DMS53 treated with DMSO at 0.1 percent for 48 hours (cell line): ENCODE results near the gene RCE1.
"Not testable (repeated sequence)": the region's sequence is repeated elsewhere in the genome, so short reads cannot be mapped to it uniquely, and the experiment has no call there.

Experiments
- DNase-seq: peaks from one replicate; lab custom pipeline; 2025; ENCODE audit not compliant: unreplicated experiment; lab: John Stamatoyannopoulos, UW

Gene RCE1

GRCh38 chr11:66842896-66843775, at the start of gene RCE1:
RCE1 (plus strand) TSS chr11:66843441; CDS start chr11:66843456, 15 bp downstream.
- peak; percentile 88 for DNase-seq

- not testable (repeated sequence) for DNase-seq
Measured at GRCh38 chr11:66799815-66800214, 43.4 kb upstream of the RCE1 start.

GRCh38 chr11:66800720-66801428, 42.4 kb upstream of the RCE1 start:
- DNase-seq = no peak

DNA sequence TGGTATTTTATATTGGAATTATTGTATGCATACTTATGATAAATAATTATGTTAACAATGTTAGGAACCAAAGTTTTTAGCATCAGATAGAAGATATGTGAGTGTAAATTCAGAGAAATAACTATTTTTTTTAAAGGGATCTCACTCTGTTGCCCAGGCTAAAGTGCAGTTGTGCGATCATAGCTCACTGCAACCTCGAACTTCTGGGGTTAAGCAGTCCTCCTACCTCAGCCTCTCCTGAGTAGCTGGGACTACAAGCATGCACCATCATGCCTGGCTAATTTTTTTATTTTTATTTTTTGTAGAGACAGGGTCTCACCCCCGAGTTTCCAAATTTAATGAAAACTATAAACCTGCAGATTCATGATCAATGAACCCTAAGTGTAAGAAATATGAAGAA, 33.6 kb upstream of the RCE1 start:
- DNase-seq = no peak

- no peak for DNase-seq
Measured at GRCh38 chr11:66810576-66811185, 32.6 kb upstream of the RCE1 start.

- DNase-seq = no peak
Measured at GRCh38 chr11:66814678-66815077, 28.6 kb upstream of the RCE1 start.

DNA sequence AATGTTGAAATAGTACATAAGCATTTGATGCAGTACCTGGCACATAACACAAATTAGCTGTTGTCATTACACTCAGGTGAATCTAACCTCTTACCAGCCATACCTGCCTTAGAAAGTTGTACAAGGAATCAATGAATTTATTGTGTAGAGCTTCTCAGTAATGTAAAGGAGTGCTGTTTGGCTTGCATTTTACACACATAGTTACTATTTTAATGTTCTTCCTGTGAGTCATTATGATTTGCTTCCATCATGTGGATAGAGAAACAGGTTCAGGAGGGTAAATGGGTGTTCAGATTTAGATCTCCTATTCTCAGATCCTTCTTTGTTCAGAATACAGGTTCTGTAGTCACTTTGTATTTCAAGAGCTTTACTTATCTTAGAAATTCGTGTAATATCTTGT, 27.6 kb upstream of the RCE1 start:
- no peak for DNase-seq

GRCh38 chr11:66818231-66818955, 24.8 kb upstream of the RCE1 start:
- DNase-seq = no peak

DNA sequence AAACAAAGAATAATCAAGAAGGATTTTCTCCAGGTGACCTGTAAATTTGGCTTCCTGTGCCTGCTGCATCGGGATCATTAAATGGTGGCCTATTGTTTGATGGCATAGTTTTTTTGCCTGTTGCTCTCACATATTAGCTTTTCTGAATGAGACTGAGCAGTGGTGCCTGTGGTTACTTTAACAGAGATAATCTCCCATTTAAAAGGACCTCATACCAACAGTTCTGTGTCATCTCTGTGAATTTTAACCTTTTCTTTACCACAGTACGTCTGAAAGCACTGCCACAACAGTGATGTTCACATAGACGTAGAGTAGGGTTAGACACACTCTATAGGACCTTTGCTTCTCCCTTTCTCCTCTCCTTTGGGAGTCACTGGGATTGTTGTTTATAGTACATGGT, 22.9 kb upstream of the RCE1 start:
- no peak for DNase-seq

DNA sequence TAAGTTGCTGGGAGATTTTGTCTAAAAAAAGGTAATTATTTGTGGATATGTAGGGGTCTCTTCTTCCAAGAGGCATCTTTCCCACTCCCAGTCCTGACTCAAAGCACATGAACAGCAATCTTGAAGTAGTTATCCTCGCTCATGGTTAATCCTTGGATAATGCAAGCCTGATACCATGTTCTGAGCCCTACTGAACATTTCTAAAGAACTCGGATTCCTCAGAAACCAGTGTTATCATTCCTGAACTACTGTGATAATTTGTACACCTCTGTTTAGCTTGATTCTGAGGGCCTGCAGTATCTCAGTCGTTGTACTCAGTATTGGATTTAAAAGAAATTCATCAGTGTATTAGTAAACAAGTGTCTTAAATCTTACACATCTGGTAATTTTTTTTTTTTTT, 22.3 kb upstream of the RCE1 start:
- no peak for DNase-seq

DNA sequence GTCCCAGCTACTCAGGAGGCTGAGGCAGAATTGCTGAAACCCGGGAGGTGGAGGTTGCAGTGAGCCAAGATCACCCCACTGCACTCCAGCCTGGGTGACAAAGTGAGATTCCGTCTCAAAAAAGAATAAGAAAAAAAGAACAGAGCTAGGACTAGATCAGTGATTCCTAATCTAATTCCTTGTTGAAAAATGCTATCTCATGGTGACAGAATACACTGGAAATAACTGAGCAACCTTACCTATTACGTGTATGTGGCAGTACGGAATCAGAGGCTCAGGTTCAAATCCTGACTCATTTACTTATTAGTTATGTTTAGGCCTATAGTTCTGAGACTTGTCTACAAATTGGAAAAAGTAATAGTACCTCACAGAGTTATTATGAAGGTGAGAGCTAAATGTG, 19.5 kb upstream of the RCE1 start:
- no peak for DNase-seq

DNA sequence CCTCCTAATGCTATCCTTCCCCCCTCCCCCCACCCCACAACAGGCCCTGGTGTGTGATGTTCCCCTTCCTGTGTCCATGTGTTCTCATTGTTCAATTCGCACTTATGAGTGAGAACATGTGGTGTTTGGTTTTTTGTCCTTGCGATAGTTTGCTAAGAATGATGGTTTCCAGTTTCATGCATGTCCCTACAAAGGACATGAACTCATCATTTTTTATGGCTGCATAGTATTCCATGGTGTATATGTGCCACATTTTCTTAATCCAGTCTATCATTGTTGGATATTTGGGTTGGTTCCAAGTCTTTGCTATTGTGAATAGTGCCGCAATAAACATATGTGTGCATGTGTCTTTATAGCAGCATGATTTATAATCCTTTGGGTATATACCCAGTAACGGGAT, 18.7 kb upstream of the RCE1 start:
- not testable (repeated sequence) for DNase-seq

DNA sequence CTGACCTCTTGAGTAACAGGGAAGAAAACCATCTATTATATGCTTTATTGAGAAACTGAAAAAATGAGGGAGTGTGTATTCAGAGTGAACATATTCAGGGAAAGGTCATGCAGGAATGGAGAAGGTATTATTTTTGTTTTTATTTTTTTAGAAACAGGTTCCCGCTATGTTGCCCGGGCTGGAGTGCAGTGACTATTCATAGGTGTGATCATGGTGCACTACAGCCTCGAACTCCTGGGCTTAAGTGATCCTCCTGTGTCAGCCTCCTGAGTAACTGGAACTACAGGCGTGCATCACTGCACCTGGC, 8.7 kb upstream of the RCE1 start:
- no peak for DNase-seq

GRCh38 chr11:66834943-66835342, 8.3 kb upstream of the RCE1 start:
- no peak for DNase-seq

DNA sequence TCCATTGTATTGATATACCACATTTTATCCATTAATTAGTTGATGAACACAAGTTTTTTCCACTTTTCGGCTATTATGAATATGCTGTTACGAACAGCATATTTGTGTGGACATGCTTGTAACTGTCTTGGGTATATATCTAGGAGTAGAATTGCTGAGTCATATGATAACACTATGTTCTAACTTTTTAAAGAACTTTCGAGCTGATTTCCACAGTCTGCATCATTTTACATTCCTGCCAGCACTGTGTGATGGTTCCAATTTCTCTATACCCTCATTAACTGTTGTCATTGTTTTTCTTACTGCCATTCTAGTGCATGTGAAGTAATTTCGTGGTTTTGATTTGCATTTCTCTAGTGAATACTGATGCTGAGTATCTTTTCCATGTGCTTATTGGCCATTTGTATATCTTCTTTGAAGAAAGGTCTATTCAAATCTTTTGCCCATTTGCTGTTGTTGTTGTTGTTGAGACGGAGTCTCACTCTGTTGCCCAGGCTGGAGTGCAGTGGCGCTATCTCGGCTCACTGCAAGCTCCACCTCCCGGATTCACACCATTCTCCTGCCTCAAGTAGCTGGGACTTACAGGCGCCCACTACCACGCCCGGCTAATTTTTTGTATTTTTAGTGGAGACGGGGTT, 7.4 kb upstream of the RCE1 start:
- no peak for DNase-seq

DNA sequence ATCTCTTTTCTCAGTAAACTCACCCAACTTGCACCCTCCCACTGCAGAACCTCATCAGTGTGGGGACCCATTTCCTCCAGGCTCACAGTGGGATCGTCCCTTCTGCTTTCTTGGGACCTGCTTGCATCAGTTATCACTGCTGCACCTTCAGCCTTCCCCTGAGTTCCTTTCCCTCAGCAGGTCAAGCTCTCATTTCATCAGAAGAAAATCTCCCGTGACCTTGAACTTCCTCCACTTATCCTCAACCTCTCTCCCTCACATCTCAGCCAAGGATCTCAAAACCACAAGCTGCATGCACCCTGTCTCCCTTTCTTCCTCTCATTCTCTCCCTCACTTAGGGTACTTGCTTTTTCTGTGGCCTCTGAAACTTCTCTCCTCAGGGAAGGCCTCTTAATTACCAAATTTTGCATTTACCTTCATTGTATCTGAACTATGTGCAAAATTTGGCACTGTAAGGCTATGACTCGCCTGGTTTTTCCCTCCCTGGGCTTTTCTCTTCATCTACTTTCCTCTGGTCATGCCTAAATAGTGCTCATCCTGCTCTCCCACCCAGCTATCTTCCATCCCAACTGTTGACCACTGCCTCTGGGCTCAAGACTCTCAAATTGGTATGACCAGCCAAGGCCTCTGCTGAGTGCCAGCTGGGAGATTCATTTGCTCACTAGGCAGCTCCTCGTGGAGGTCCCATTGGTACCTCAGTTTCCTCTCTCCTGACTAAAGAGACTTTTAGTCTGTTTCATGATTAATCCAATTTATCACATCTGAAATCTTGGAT, 2.7 kb upstream of the RCE1 start:
- no peak for DNase-seq

GRCh38 chr11:66841861-66842260, 1.4 kb upstream of the RCE1 start:
- no peak for DNase-seq

DNA sequence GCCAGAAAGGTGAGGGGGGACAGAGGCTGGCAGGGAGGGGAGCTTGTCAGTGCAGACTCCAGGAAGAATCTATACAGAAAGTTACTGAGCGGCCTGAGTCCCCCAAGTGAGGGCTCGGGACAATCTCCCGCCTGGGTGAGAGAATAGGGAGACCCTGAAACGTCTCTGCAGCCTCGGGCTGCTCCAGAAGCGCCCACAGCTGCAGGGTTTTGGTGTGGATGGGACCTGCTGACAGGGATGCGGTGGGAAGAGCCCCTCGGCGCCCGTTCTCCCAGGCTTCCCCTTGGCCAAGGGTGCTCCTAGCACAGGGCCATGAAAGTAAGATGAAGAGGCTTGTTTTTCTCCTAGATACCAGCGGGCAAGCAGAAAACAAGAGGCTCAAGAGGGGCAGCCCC, 743 bp upstream of the RCE1 start:
- no peak for DNase-seq

- no peak for DNase-seq
Measured at GRCh38 chr11:66843776-66844495, 695 bp downstream of the RCE1 start.
